ENCODE data around the gene CDCA4.

CDCA4 gene

GRCh38 chr14:105059035-105059924 is 38.4 kb upstream of the CDCA4 start:
- peak in 1 of 2 donors; percentile 74 for DNase-seq (ENCODE audit: extremely low read depth in 1 of 2, low read depth in 1 of 2)

GRCh38 chr14:105058521-105059034 is 37.7 kb upstream of the CDCA4 start:
- DNase-seq (ENCODE audit: extremely low read depth in 1 of 2, low read depth in 1 of 2) = no peak

GRCh38 chr14:105056303-105056831 is 35.5 kb upstream of the CDCA4 start:
- no peak for DNase-seq (ENCODE audit: extremely low read depth in 1 of 2, low read depth in 1 of 2)

GRCh38 chr14:105055736-105056302 is 34.9 kb upstream of the CDCA4 start:
- DNase-seq (ENCODE audit: extremely low read depth in 1 of 2, low read depth in 1 of 2) = no peak

GRCh38 chr14:105055334-105055733 is 34.5 kb upstream of the CDCA4 start:
- DNase-seq (ENCODE audit: extremely low read depth in 1 of 2, low read depth in 1 of 2) = no peak

- DNase-seq (ENCODE audit: extremely low read depth in 1 of 2, low read depth in 1 of 2) = no peak
These were observed 33.1 kb upstream of the CDCA4 start for GRCh38 chr14:105053996-105054395.

GRCh38 chr14:105053421-105053820 is 32.5 kb upstream of the CDCA4 start:
- DNase-seq (ENCODE audit: extremely low read depth in 1 of 2, low read depth in 1 of 2) = no peak

GRCh38 chr14:105052110-105052458 is 31.2 kb upstream of the CDCA4 start:
- no peak for DNase-seq (ENCODE audit: extremely low read depth in 1 of 2, low read depth in 1 of 2)

- DNase-seq (ENCODE audit: extremely low read depth in 1 of 2, low read depth in 1 of 2) = no peak
These were observed 30.6 kb upstream of the CDCA4 start for GRCh38 chr14:105051182-105052109.

GRCh38 chr14:105050551-105050897 is 29.6 kb upstream of the CDCA4 start:
- no peak for DNase-seq (ENCODE audit: extremely low read depth in 1 of 2, low read depth in 1 of 2)

GRCh38 chr14:105049753-105050550 is 29.1 kb upstream of the CDCA4 start:
- DNase-seq (ENCODE audit: extremely low read depth in 1 of 2, low read depth in 1 of 2) = no peak

- no peak for DNase-seq (ENCODE audit: extremely low read depth in 1 of 2, low read depth in 1 of 2)
These were observed 26.6 kb upstream of the CDCA4 start for GRCh38 chr14:105047283-105048016.

GRCh38 chr14:105046891-105047282 is 26.0 kb upstream of the CDCA4 start:
- DNase-seq (ENCODE audit: extremely low read depth in 1 of 2, low read depth in 1 of 2) = no peak

- DNase-seq (ENCODE audit: extremely low read depth in 1 of 2, low read depth in 1 of 2) = peak; percentile 81 to 84
These were observed 24.9 kb upstream of the CDCA4 start for GRCh38 chr14:105045710-105046326.

GRCh38 chr14:105043641-105044040 is 22.8 kb upstream of the CDCA4 start:
- DNase-seq (ENCODE audit: extremely low read depth in 1 of 2, low read depth in 1 of 2) = no peak

- no peak for DNase-seq (ENCODE audit: extremely low read depth in 1 of 2, low read depth in 1 of 2)
These were observed 21.9 kb upstream of the CDCA4 start for GRCh38 chr14:105042813-105043212.

- DNase-seq (ENCODE audit: extremely low read depth in 1 of 2, low read depth in 1 of 2) = no peak
These were observed 21.2 kb upstream of the CDCA4 start for GRCh38 chr14:105041841-105042765.

All from stimulated activated CD8-positive, alpha-beta memory T cell treated with anti-CD3 and anti-CD28 coated beads, Interleukin-7, amount 100 ng/mL, for 48 hours (primary cell).